RWPE2 (cell line): ENCODE data around the gene TTC38.

Experiments used
- ATAC-seq: fragments of 200-7000 bp; cut with Tn5 transposase; 3 replicates; pipeline ENCODE4 v1.9.1; 2021; ENCODE audit warnings: low read depth
- DNase-seq: peaks from one replicate; pipeline ENCODE4 v3.0.0-alpha.2; 2020; ENCODE audit warnings: low spot score
- H3K27ac ChIP-seq: fragments of 450-650 bp; 2 replicates; pipeline ENCODE4 v1.5.1; 2017; ENCODE audit warnings: mild to moderate bottlenecking; ENCODE audit not compliant: poor library complexity, severe bottlenecking
- H3K27me3 ChIP-seq: fragments of 250-450 bp; sonication (Bioruptor Pico); 2 replicates; pipeline ENCODE4 v1.5.1; 2021; ENCODE audit warnings: mild to moderate bottlenecking, moderate library complexity; ENCODE audit not compliant: insufficient read depth, poor library complexity, severe bottlenecking
- H3K36me3 ChIP-seq: fragments of 250-450 bp; sonication (Bioruptor Pico); 2 replicates; pipeline ENCODE4 v1.5.1; 2020; ENCODE audit warnings: low read depth, mild to moderate bottlenecking, moderate library complexity
- H3K4me1 ChIP-seq: fragments of 250-450 bp; sonication (Bioruptor Pico); 2 replicates; pipeline ENCODE4 v1.5.1; 2021; ENCODE audit warnings: mild to moderate bottlenecking, moderate library complexity; ENCODE audit not compliant: insufficient read depth, poor library complexity, severe bottlenecking
- H3K4me3 ChIP-seq: fragments of 250-450 bp; sonication (Bioruptor Pico); 2 replicates; pipeline ENCODE4 v1.5.1; 2021; ENCODE audit warnings: mild to moderate bottlenecking, moderate library complexity; ENCODE audit not compliant: severe bottlenecking
- H3K9me3 ChIP-seq: fragments of 250-450 bp; sonication (Bioruptor Pico); 2 replicates; pipeline ENCODE4 v1.5.1; 2021; ENCODE audit warnings: mild to moderate bottlenecking, moderate library complexity; ENCODE audit not compliant: severe bottlenecking
- TF ChIP-seq, protein P1 (sequence below): fragments of 450-650 bp; IDR thresholded peaks from one replicate; pipeline ENCODE4 v1.5.1; 2017; ENCODE audit warnings: mild to moderate bottlenecking, moderate library complexity; ENCODE audit not compliant: poor library complexity, severe bottlenecking

Gene TTC38

GRCh38 chr22:46294784-46295183, 27.0 kb downstream of the TTC38 start:
- no peak for ATAC-seq

GRCh38 chr22:46295277-46295971, 27.6 kb downstream of the TTC38 start:
- H3K36me3 ChIP-seq, result peaks cover 31% of the 10 kb centered on the region
- H3K4me1 ChIP-seq, result peaks cover 4% of the 10 kb centered on the region
- no peaks in the 10 kb centered on the region for H3K9me3 ChIP-seq
- H3K4me3 ChIP-seq, result no peak overlapping the region
- TF ChIP-seq, protein P1, sequence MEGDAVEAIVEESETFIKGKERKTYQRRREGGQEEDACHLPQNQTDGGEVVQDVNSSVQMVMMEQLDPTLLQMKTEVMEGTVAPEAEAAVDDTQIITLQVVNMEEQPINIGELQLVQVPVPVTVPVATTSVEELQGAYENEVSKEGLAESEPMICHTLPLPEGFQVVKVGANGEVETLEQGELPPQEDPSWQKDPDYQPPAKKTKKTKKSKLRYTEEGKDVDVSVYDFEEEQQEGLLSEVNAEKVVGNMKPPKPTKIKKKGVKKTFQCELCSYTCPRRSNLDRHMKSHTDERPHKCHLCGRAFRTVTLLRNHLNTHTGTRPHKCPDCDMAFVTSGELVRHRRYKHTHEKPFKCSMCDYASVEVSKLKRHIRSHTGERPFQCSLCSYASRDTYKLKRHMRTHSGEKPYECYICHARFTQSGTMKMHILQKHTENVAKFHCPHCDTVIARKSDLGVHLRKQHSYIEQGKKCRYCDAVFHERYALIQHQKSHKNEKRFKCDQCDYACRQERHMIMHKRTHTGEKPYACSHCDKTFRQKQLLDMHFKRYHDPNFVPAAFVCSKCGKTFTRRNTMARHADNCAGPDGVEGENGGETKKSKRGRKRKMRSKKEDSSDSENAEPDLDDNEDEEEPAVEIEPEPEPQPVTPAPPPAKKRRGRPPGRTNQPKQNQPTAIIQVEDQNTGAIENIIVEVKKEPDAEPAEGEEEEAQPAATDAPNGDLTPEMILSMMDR, result no peak
- H3K27ac ChIP-seq, result peak overlapping the region; percentile 56
- DNase-seq (no peak), ATAC-seq (no peak)
- no peaks in the 10 kb centered on the region for H3K27me3 ChIP-seq

More at GRCh38 chr22:46294784-46295183, 27.0 kb downstream of the TTC38 start:
- no peak for DNase-seq
- no peak overlapping the region for H3K4me3 ChIP-seq
- H3K27ac ChIP-seq, result no peak overlapping the region
- no peaks in the 10 kb centered on the region for H3K27me3 ChIP-seq
- no peaks in the 10 kb centered on the region for H3K9me3 ChIP-seq
- TF ChIP-seq, protein P1, result no peak
- H3K36me3 ChIP-seq, result peaks cover 27% of the 10 kb centered on the region
- H3K4me1 ChIP-seq, result peaks cover 4% of the 10 kb centered on the region

GRCh38 chr22:46296257-46297150, 28.7 kb downstream of the TTC38 start, which contains the start of gene GTSE1:
Gene GTSE1, plus strand, starts transcription at chr22:46296870. Its CDS starts 531 bp downstream, at chr22:46297401.
- H3K36me3 ChIP-seq, result peaks cover 42% of the 10 kb centered on the region
- no peaks in the 10 kb centered on the region for H3K9me3 ChIP-seq
- DNase-seq (peak; percentile 98), ATAC-seq (peak; percentile 96)
- peaks cover 4% of the 10 kb centered on the region for H3K4me1 ChIP-seq
- no peaks in the 10 kb centered on the region for H3K27me3 ChIP-seq
- H3K27ac ChIP-seq, result peak within 1 kb of the TSS; percentile 56
- H3K4me3 ChIP-seq, result peak within 1 kb of the TSS; percentile 67
- TF ChIP-seq, protein P1, result peak; percentile 39

DNA sequence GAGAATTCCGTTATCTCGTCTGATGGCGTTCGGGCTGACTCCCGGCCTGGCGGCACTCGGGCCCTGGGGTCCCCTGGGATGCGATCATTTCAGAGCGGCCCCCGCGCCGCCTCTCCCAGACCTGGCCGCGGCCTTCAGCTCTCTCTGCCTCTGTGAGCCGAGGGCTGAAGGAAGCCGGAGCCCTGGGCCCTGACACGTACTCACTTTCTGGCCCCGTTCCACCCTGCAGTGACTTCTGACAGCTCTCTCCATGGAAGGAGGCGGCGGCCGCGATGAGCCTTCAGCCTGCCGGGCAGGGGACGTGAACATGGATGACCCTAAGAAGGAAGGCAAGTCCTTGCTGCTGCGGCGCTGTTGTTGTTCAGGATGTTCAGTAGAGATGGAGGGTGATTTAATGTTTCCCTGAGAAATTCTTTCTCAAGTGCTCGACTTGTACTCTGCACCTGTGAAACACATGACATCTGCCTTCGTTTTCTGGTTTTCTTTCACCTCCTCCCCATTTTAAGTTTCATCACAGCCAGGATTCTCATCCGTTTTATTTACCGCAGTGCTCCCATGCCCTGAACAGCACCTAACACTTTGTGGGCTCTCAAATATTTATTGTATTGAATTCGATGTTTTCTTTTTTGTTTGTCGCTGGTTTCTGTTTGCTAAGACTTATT, 29.5 kb downstream of the TTC38 start:
- peak overlapping the region; percentile 67 for H3K4me3 ChIP-seq
- peaks cover 47% of the 10 kb centered on the region for H3K36me3 ChIP-seq
- peak; percentile 29 for ATAC-seq
- H3K4me1 ChIP-seq, result peaks cover 8% of the 10 kb centered on the region
- TF ChIP-seq, protein P1, result no peak
- no peak for DNase-seq
- H3K27ac ChIP-seq, result peak overlapping the region; percentile 56
- H3K9me3 ChIP-seq, result no peaks in the 10 kb centered on the region
- H3K27me3 ChIP-seq, result no peaks in the 10 kb centered on the region
